Subcutaneous abdominal adipose tissue (tissue), 5 donors: ENCODE data around the gene RPS19BP1.

Source experiments
- H3K27ac ChIP-seq: one replicate; pipeline ENCODE4 v1.7.0; 2013; ENCODE audit warnings: low read depth, mild to moderate bottlenecking, inconsistent platforms, low read length, moderate library complexity
- H3K27me3 ChIP-seq, 5 donors: one replicate each; pipeline ENCODE4 v1.7.0; 2013; ENCODE audit warnings: low read length in 5 of 5, inconsistent platforms in 1 of 5; ENCODE audit not compliant: control insufficient read depth in 5 of 5, insufficient read depth in 4 of 5
- H3K36me3 ChIP-seq, 5 donors: one replicate each; pipeline ENCODE4 v1.7.0; 2013; ENCODE audit warnings: low read length in 5 of 5; ENCODE audit not compliant: control insufficient read depth in 5 of 5, insufficient read depth in 5 of 5
- H3K4me1 ChIP-seq, 5 donors: one replicate each; pipeline ENCODE4 v1.7.0; 2013; ENCODE audit warnings: low read length in 5 of 5, mild to moderate bottlenecking in 3 of 5, moderate library complexity in 1 of 5; ENCODE audit not compliant: control insufficient read depth in 5 of 5, insufficient read depth in 5 of 5
- H3K4me3 ChIP-seq, 5 donors: one replicate each; pipeline ENCODE4 v1.7.0; 2013; ENCODE audit warnings: low read length in 5 of 5, low read depth in 1 of 5
- H3K9ac ChIP-seq, 5 donors: one replicate each; pipeline ENCODE4 v1.7.0; 2013; ENCODE audit warnings: low read length in 5 of 5, mild to moderate bottlenecking in 4 of 5, moderate library complexity in 3 of 5
- H3K9me3 ChIP-seq, 5 donors: one replicate each; pipeline ENCODE4 v1.7.0; 2013; ENCODE audit warnings: low read length in 5 of 5; ENCODE audit not compliant: control insufficient read depth in 5 of 5
- donor health status: healthy.
- donor health status: healthy.
- donor health status: healthy.
- donor health status: healthy.
- donor health status: healthy.

RPS19BP1 gene

DNA sequence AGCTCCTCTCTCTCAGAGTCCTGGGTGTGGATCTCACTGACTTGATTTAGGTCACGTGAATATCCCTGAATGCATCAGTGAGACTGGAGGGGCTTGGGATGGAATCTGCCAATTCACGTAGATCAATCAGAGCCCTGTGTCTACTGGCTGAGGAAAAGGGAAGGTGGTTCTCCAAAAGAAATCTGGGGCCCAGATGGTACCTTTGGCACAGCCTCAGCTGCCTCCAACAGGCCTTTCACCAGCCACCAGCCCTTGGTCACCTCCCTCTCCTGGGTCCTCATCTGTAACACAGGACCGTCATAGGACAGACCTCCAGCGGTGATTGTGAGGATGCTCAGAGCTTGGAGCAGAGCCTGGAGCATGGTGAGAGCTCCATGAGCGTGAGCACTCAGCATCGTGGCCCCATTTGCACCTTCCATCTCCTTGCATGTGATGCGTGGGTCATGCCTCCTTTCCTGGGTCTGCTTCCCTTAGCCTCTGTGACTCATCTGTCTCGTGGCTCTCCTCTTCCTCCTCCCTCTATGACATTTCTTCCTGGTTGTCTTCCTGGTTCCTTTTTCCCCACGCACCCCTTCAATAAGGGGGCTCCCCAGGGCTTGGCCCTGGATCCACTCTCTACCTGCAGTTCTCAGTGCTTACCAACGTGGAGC lies 38.0 kb downstream of the RPS19BP1 start:
- no peak overlapping the region for H3K27ac ChIP-seq
- H3K9me3 ChIP-seq = no peaks in the 10 kb centered on the region
- H3K36me3 ChIP-seq = no peaks in the 10 kb centered on the region
- peaks cover 0 to 3% (median 0%) of the 10 kb centered on the region in 5 donors for H3K27me3 ChIP-seq
- H3K9ac ChIP-seq = peak overlapping the region in 1 of 5 donors; percentile 10
- peaks cover 9 to 57% (median 39%) of the 10 kb centered on the region in 5 donors for H3K4me1 ChIP-seq
- H3K4me3 ChIP-seq = no peak overlapping the region

DNA sequence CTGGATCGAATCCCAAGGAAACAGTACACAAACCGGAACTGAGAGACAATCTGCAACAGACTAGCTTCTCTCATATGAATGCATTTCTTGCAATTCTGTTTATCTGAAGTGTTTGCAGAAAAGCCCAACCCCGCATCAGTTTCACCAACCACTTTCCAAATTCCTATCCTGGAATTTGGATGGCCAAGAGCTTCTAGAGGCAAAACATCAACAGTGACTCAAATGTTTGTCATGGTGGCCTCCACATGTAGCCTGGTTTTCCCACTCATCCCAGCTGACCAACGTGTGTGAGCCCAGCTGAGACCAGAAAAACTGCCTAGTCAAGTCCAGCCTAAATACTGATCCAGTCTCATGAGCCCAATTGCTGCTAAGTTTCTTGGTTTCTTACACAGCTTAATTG lies 38.8 kb downstream of the RPS19BP1 start:
- peak overlapping the region in 1 of 5 donors; percentile 10 for H3K9ac ChIP-seq
- H3K36me3 ChIP-seq = no peaks in the 10 kb centered on the region
- H3K27ac ChIP-seq = no peak overlapping the region
- H3K4me1 ChIP-seq = peaks cover 9 to 59% (median 38%) of the 10 kb centered on the region in 5 donors
- H3K27me3 ChIP-seq = peaks cover 0 to 3% (median 0%) of the 10 kb centered on the region in 5 donors
- no peak overlapping the region for H3K4me3 ChIP-seq
- no peaks in the 10 kb centered on the region for H3K9me3 ChIP-seq

DNA sequence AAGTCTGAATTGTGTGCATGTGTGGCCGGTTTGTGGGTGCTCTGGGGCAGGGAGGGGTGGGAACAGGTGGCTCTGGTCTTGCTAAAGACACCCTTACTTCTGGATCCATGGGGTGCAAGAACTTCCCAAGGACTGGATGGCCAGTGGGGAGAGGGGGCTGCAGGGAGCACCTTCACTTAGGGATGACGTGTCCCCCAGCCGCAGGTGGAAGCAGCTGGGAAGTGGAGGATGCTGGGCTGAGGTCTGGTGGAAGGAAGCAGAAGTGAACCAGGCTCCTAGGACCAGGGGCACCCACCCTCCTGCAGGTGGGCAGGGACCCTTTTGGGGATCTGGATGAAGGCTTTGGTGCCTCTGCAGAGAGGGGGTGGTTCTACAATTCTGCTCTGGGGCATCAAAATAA lies 40.4 kb downstream of the RPS19BP1 start:
- Histone ChIP-seq H3K27me3 (peaks cover 0 to 3% (median 0%) of the 10 kb centered on the region in 5 donors), H3K4me3 (no peak overlapping the region), H3K4me1 (peaks cover 6 to 45% (median 25%) of the 10 kb centered on the region in 5 donors), H3K9me3 (no peaks in the 10 kb centered on the region), H3K9ac (no peak overlapping the region), H3K27ac (no peak overlapping the region), H3K36me3 (peaks cover 0 to 10% (median 9%) of the 10 kb centered on the region in 5 donors)

DNA sequence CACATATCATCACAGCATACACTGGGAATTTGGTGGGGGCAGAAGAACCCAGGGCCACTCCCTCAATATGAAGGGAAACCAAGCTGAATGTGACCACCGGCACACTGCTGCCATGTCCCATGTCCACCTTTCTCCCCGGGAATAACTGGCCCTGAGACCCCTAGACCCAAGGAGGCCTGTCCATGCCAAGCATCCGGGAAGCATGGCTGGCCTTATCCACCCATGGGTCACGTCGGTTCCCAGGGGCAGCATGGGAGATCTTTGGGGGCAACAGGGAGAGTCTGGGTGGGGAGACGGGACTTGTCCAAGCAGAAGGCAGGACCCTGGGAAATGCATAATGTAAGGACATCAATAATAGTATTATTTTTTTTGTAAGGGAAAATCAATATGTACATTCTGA lies 40.9 kb downstream of the RPS19BP1 start:
- Histone ChIP-seq H3K9ac (peak overlapping the region in 1 of 5 donors; percentile 25), H3K36me3 (peaks cover 0 to 10% (median 9%) of the 10 kb centered on the region in 5 donors), H3K4me3 (no peak overlapping the region), H3K9me3 (no peaks in the 10 kb centered on the region), H3K4me1 (peaks cover 6 to 45% (median 26%) of the 10 kb centered on the region in 5 donors), H3K27ac (no peak overlapping the region), H3K27me3 (peaks cover 0 to 3% (median 0%) of the 10 kb centered on the region in 5 donors)

DNA sequence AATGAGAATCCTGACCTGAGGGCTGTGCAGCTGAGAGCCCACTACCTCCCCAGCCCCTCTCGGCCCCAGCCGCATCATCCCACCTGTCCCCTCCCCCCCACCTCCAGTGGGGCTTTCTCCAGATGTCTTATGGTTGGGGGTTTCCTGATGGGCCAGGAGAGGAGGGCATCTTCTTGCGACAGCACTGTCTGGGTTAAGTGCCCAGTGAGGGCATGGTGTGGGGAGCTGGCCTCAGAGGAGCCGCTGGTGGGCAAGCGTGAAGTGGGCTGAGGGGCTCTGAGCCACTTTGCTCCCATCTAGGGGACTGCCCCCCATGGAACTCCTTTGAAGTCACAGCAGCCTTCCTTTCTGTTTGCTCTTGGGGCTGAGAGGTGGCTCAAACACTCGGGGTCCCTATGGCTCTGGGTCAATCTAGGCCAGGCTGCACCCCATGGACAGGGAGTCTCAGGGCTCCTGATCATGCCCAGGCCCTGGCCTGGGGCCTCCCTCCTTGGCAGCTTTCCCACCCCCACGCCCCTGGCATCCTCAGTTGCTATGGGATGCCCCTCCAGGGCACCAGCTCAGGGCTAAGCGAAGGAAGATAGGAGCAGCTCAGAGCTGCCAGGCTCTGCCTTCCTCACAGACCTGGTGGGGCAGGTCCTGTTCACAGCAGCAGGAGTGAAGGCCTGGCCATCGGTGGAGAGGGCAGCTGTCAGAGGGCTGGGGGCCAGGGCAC lies 41.4 kb downstream of the RPS19BP1 start:
- Histone ChIP-seq H3K9ac (peak overlapping the region in 2 of 5 donors; percentile 14 to 25), H3K36me3 (peaks cover 0 to 10% (median 9%) of the 10 kb centered on the region in 5 donors)

DNA sequence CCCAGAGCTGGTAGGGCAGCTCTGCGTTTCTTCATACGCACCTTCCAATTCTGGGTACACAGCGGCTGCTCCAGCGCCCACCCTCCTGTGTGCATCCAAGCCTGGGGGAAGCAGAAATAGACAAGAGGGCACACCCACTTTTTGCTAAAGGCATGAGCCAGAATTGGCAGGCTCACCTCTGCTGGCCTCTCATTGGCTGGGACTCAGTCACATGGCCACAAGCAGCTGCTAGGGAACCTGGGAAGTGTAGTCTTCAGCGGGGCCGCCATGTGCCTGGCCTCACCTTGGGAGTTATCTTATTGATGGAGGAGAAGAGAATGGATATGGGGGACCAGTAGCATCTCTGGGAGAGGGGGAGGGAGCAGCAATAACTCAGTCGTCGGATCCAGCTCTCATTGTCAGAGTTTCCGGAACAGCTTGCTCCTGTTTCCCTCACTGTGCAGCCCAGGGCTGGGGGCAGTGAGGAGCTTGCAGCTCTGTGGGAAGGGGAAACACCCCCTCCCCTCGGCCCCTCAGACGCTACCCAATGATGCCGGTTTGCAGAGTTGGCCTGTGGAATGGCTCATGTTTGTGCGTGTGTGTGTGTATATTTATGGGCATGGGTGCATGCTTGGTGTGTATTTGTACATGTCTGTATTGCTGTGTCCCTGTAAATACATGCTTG lies 42.3 kb downstream of the RPS19BP1 start:
- H3K4me1 ChIP-seq = peaks cover 0 to 33% (median 19%) of the 10 kb centered on the region in 5 donors
- H3K9ac ChIP-seq = no peak overlapping the region
- peak overlapping the region in 1 of 5 donors; percentile 48 for H3K4me3 ChIP-seq
- peaks cover 0 to 10% (median 9%) of the 10 kb centered on the region in 5 donors for H3K36me3 ChIP-seq
- H3K27ac ChIP-seq = no peak overlapping the region
- H3K9me3 ChIP-seq = no peaks in the 10 kb centered on the region
- H3K27me3 ChIP-seq = no peaks in the 10 kb centered on the region

More for the DNA sequence above, 41.4 kb downstream of the RPS19BP1 start:
- Histone ChIP-seq H3K27ac (no peak overlapping the region), H3K9me3 (no peaks in the 10 kb centered on the region), H3K4me1 (peaks cover 1 to 40% (median 22%) of the 10 kb centered on the region in 5 donors), H3K27me3 (no peaks in the 10 kb centered on the region), H3K4me3 (no peak overlapping the region)

DNA sequence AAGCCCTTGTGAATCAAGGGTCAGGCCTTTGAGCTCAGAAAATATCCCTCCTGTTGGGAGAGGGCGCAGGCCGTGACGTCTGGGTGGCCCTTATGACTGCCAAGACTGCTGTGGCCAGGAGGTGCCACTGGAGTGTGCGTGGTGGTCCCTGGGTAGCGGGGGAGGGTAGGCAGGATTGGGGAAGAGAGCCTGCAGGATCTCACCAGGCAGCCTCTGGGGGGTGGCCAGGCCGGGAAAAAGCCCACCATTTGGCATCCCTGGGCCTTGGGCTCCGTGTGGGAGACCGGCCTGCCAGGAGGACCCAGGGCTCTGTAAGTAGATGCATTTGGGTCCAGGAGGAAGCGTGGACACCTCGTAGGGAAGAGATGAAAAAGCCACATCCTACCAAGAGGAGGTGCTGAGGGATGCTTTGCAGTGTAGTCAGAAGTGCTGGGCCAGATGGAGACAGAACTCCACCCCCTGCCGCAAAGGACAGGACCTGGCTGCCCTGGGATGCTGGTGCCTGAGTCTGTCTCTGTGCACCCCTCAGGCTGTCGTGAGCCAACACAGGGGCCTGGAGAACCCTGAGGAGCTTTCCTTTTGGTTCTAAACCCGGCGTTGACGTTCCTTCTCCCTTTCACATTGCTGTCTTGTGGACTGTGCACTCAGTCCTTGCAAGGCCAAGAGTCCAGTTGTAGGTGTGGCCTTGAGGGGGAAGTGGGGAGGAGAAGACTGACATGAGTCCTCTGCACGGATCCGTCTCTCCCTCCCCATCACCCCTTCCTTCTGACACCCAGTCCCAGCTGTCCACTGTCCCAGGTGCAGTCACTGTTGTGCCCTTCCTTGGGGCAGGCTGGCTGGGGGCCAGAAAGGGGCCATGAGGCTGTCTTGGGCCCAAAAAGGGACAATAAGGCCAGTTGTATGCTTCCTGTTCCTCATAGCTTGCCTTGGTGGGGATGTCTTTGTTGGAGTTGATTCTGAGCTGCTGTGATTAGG lies 43.2 kb downstream of the RPS19BP1 start:
- Histone ChIP-seq H3K9ac (no peak overlapping the region), H3K4me3 (peak overlapping the region in 1 of 5 donors; percentile 48), H3K27ac (no peak overlapping the region), H3K9me3 (no peaks in the 10 kb centered on the region), H3K4me1 (peaks cover 0 to 25% (median 17%) of the 10 kb centered on the region in 5 donors), H3K27me3 (no peaks in the 10 kb centered on the region), H3K36me3 (peaks cover 0 to 10% (median 9%) of the 10 kb centered on the region in 5 donors)

DNA sequence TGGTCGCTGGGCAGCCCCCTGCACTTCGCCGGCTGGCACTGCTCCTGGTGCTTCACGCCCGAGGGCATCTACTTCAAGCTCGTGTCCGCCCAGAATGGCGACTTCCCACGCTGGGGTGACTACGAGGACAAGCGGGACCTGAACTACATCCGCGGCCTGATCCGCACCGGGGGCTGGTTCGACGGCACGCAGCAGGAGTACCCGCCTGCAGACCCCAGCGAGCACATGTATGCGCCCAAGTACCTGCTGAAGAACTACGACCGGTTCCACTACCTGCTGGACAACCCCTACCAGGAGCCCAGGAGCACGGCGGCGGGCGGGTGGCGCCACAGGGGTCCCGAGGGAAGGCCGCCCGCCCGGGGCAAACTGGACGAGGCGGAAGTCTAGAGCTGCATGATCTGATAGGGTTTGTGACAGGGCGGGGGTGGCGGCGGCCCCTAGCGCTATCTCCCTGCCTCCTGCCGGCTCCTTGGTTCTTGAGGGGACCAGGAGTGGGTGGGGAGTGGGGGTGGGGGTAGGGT lies 43.9 kb downstream of the RPS19BP1 start:
- H3K9me3 ChIP-seq = no peaks in the 10 kb centered on the region
- H3K4me3 ChIP-seq = no peak overlapping the region
- H3K36me3 ChIP-seq = peaks cover 0 to 10% (median 9%) of the 10 kb centered on the region in 5 donors
- H3K4me1 ChIP-seq = peaks cover 0 to 20% (median 17%) of the 10 kb centered on the region in 5 donors
- H3K9ac ChIP-seq = no peak overlapping the region
- H3K27me3 ChIP-seq = no peaks in the 10 kb centered on the region
- H3K27ac ChIP-seq = no peak overlapping the region
